Keratinocyte (primary cell): ENCODE data around the gene VRK1.

Experiments used
- EZH2 ChIP-seq: IDR thresholded peaks from one replicate; pipeline ENCODE4 v1.6.1; 2012; ENCODE audit warnings: inconsistent platforms, mild to moderate bottlenecking, low read length, moderate library complexity
- TF ChIP-seq, protein P1 (sequence below), 3 experiments: IDR thresholded peaks in 1 of 3; conservative IDR thresholded peaks in 1 of 3; optimal IDR thresholded peaks in 1 of 3; 2 replicates in 2 of 3; 3 replicates in 1 of 3; pipeline versions ENCODE3 to v1.5.1; 2011; ENCODE audit warnings: low read length in 3 of 3, mild to moderate bottlenecking in 3 of 3, moderate library complexity in 2 of 3, control low read depth in 1 of 3, inconsistent platforms in 1 of 3; ENCODE audit not compliant: insufficient read depth in 2 of 3; ENCODE audit errors: extremely low read depth in 1 of 3

DNA sequence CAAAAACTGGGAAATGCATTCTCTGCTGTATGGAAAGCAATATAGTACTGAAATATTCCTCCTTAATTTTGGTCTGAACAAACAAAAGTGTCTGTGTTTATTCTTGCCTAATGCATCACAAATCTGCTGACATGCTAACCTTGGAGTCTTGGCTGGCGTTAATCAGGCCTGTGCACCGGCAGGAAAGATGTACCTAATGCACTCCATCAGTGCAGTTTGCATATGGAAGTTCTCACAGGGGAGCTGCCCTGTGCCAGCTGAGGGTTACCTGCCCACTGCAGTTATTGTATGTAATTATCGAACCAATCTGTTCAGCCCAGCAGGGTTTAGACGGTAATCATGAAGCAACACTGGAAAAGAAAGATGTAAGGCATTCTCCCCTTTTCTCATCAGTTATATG is 76.9 kb downstream of the VRK1 start:
- TF ChIP-seq, protein P1, sequence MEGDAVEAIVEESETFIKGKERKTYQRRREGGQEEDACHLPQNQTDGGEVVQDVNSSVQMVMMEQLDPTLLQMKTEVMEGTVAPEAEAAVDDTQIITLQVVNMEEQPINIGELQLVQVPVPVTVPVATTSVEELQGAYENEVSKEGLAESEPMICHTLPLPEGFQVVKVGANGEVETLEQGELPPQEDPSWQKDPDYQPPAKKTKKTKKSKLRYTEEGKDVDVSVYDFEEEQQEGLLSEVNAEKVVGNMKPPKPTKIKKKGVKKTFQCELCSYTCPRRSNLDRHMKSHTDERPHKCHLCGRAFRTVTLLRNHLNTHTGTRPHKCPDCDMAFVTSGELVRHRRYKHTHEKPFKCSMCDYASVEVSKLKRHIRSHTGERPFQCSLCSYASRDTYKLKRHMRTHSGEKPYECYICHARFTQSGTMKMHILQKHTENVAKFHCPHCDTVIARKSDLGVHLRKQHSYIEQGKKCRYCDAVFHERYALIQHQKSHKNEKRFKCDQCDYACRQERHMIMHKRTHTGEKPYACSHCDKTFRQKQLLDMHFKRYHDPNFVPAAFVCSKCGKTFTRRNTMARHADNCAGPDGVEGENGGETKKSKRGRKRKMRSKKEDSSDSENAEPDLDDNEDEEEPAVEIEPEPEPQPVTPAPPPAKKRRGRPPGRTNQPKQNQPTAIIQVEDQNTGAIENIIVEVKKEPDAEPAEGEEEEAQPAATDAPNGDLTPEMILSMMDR (optimal IDR thresholded peaks at IDR 0.05 in 1 of 3, IDR thresholded peaks at IDR 0.05 in 1 of 3, conservative IDR thresholded peaks at IDR 0.05 in 1 of 3; ENCODE audit: extremely low read depth in 1 of 3, insufficient read depth in 2 of 3, low read length in 3 of 3): no peak
- no peak for TF ChIP-seq EZH2
